Ishikawa (cell line): ENCODE measurements around the gene WAS.

Source experiments
- EGR1 ChIP-seq: IDR thresholded peaks from 2 replicates; pipeline ENCODE4 v1.6.1; 2012
- EP300 ChIP-seq: IDR thresholded peaks from 2 replicates; pipeline ENCODE4 v1.6.1; 2012; ENCODE audit warnings: borderline replicate concordance
- FOXM1 ChIP-seq: IDR thresholded peaks from 2 replicates; pipeline ENCODE4 v1.6.1; 2012; ENCODE audit warnings: low read depth, borderline replicate concordance
- YY1 ChIP-seq: IDR thresholded peaks from 2 replicates; pipeline ENCODE4 v1.6.1; 2012; ENCODE audit warnings: low read depth

- TF ChIP-seq EP300 = no peak
- no peak for TF ChIP-seq EGR1
- no peak for TF ChIP-seq YY1
- no peak for TF ChIP-seq FOXM1
Measured at GRCh38 chrX:48684134-48684533, 535 bp downstream of the WAS start.
